GM08714 (cell line): ENCODE data around the gene L2HGDH.
A peak's percentile ranks its signal among the peaks of the same experiment; 100 is the strongest.

ENCODE experiments used
- H3K4me3 ChIP-seq: fragments of 200-500 bp; sonication (Bioruptor generic); 2 replicates; pipeline ENCODE4 v1.5.1; 2014; ENCODE audit warnings: mild to moderate bottlenecking, low read length, inconsistent platforms
- ZNF274 ChIP-seq: IDR thresholded peaks from 2 replicates; pipeline ENCODE4 v1.6.1; 2012; ENCODE audit warnings: mild to moderate bottlenecking, low read depth, low read length

The L2HGDH gene

DNA sequence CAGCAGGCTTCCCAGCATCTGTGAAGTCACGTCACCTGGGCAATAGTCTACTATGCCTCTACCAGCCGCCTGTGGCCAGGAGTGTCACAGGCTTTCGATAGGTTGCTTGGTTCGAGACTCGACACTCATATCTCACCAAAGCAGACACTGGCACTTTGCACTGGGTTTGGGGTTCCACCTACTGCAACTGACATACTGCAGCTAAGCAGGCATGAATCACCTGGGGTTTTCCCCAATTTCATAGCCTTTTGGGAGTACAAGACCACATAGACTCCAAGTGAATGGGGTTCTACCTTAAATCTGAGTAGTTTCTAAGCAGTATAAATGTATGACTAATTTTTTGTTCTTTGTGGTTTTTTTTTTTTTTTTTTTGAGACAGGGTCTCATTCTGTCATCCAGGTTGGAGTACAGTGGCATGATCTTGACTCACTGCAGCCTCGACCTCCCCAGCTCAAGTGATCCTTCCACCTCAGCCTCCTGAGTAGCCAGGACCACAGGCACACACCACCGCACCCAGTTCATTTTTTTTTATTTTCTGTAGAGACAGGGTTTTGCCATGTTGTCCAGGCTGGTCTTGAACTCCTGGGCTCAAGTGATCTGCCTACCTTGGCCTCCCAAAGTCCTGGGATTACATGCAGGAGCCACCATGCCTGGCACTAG lies 32.2 kb upstream of the L2HGDH start:
- no peak overlapping the region for H3K4me3 ChIP-seq
- TF ChIP-seq ZNF274, result no peak

DNA sequence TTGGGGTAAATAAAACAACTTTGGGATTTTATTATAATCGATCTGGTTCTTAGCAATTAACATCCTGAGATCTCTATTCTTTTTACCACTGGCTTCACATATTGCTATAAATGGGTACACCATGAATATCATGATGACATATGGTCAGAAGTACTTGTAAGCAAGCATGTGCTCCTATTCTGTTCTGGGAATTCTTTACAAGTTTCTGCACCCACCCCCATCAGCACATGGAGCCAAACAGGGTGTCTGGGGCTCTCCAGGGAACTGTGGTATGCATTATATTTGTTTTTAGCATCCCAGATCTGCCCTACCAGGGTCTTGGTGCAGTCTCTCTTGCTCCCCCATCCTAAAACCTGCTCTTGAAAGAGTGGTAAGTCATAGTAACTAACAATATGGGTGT lies 31.4 kb upstream of the L2HGDH start:
- H3K4me3 ChIP-seq, result no peak overlapping the region
- TF ChIP-seq ZNF274, result no peak

DNA sequence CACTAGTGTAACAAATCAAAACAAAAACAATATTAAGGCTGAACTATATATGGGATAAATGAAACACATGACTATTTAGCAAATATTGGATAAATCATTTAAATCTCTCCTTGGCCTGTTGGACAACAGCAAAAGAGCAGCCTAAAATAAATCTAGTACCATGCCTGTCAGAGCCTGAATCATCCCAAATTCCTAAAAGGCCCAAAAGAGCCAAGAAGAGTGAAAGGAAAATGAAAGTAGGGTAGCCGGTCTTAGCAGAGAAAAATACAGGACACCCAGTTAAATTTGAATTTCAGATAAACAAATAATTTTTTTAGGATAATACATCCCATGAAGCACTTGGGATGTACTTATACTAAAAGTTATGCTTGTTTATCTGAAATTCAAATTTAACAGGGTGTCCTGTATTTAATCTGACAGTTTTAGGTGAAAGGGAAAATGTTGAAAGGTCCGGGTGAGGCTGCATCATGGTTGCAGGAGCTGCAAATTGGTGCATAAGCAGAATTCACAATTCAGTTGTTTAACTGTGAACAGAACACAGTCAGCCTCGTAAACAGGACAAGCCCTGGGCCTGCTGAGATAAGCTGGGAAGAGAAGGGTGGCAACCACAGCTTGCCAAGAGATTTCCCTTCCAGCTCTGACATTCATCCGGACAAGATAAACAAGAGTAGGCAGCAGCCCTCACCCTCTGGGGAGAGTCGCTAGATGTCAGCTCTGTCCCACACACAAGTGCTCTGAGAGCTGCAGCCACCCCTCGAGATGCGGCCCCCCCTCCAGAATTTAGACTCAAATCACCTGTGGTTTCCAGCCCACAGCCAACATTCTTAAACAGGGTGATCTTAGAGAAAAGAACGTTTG lies 30.4 kb upstream of the L2HGDH start:
- no peak for TF ChIP-seq ZNF274
- no peak overlapping the region for H3K4me3 ChIP-seq

DNA sequence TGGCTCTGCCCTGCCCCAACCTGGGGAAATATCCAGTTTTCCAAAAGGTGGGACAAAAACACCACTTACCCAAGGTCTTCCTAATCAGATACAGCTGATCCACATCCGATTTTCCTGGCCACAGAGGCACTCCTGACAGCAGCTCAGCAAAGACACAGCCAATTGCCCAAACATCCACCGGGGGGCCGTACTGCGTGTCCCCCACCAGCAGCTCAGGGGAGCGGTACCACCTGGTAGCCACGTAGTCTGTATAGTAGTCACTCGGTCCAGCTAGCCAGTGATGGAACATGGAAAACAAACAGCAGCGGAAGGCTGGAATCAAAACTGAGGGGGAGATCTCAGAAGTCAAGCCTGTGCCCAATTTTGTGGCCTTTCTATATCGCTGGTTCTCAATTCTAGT lies 28.9 kb upstream of the L2HGDH start:
- no peak overlapping the region for H3K4me3 ChIP-seq
- no peak for TF ChIP-seq ZNF274

DNA sequence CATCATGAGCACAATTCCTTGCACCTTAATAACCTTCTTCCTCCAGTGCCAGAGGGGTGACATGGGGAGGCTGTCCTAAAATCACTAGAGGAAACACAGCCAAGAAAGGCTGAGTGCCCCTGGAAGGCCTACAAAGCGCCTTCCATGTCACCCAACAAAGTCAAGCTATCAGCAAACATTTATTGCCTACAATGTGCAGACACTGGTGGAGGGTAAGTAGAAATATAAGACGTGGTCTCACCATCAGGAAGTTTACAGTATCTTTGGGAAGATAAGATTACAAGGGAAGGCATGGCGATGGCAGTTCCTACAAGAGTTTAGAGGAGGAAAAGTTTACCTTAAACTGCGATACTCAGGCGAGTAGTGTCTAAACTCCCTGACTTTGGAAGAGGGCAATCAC lies 28.0 kb upstream of the L2HGDH start:
- H3K4me3 ChIP-seq, result no peak overlapping the region
- no peak for TF ChIP-seq ZNF274

DNA sequence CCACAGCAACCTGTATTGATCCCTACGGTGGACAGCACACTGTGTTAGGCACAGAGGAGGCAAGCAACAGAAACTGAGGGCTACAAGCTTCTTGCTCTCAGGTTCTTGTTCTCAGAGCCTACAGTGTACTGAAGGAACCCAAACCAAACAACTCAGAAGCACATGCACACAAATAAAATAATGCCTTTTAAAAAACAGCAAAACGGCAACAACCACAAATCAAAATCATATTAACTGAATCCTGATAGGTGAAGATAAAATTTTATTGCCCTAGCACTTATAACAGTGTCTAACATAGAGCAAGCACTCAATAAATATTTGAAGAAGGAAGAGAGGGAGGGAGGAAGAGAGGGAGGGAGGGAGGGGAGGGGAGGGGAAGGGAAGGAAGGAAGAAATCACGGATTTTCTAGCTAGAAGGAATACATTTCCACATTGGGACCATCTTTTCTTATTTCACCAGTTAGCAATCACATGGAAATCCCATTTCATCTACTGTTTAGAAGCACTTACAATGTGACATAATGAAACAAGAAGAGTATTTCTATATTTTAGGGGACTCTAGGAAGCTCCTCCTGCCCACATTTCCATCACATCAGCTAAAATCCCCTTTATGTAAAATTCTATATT lies 27.3 kb upstream of the L2HGDH start:
- TF ChIP-seq ZNF274, result no peak
- H3K4me3 ChIP-seq, result no peak overlapping the region

DNA sequence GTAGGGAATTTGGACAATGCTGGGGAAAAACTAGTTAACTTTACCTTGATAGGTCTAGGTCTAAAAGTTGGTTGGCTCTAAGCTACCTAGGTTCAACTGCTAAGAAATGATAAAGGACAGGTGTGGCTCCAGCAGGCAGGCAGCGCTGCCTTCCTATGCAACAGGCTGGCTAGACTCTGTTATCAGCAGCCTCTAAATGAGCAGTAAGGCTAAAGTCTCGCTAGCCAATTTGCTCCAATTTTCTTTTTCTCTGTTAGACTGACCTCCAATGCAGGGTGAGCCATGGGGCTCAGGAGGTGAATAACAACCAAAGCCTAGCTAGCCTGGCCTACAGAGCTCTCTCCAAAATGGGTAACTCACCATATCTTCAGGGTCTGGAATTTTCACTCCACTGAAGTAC lies 26.6 kb upstream of the L2HGDH start:
- no peak for TF ChIP-seq ZNF274
- H3K4me3 ChIP-seq, result no peak overlapping the region

DNA sequence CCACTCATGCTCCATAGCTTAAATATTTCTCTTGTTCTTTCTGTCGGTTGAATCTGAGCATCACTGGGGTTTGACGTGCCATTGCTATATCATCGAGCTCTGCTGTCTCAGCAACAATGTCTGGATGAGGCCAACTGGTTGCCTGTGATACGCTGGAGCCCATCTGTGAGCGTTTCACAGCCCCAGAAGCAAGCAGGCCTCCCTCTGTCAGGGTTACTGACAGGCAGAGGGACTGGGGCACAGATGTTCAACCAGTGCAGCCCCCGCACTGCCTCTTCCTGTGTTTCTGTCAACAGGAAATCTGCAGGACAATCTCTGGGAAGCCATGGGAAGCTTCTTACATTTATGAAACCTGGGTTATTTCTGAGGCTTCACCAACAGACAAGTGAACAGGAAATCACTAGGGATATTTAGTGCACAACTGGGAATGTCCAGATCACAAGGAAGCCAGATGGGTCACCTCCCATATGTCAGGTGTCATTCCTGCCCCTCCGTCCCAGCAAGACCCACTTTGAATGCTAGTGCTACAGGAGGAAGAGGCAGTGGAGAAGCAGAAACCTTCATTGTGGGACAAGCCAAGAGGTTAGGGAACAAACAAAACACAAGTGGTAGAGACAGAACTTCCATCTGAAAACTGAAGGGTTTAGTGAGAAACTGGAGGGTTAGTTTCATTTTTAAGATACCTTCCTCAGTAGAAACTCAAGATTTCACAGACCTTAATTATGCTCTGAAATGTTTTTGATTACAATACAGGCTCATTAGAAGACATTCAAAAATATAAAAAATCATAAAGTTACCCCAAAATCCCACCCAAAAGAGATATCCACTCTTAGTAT lies 24.2 kb upstream of the L2HGDH start:
- no peak for TF ChIP-seq ZNF274
- H3K4me3 ChIP-seq, result peak overlapping the region; percentile 60; the same call in 1 of the 2 replicates

DNA sequence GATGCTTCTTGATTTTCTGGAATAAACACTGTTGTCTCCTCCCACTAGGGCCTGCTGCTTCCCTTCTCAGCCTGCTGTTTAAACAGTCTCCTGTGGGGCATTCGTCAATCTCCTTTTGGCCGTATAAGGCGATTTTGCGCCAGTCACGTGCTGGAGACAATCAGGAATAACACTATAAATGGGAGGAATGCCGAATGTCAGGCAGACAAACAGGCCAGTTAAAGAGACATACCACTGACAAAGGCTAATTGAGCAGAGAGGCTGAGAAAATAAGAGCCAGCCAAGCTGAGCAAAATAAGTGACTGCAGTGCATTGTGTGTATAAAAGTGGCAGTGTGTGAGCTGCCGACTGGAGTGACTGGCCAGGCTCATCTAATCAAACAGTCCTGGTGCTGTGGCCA lies 23.4 kb upstream of the L2HGDH start:
- no peak for TF ChIP-seq ZNF274
- no peak overlapping the region for H3K4me3 ChIP-seq

DNA sequence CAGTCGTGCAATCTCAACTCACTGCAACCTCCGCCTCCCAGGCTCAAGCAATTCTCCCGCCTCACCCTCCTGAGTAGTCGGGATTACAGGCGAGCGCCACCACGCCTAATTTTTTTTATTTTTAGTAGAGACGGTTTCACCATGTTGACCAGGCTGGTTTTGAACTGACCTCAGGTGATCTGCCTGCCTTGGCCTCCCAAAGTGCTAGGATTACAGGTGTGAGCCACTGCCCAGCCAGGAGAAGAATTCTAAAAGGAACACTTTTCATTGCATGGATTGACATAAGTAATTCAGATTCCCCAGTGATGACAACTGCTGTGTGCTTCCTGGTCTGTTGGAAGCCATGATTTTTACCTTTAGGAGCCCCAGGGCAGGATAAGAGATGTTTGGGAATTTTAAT lies 22.2 kb upstream of the L2HGDH start:
- no peak overlapping the region for H3K4me3 ChIP-seq
- TF ChIP-seq ZNF274, result no peak

DNA sequence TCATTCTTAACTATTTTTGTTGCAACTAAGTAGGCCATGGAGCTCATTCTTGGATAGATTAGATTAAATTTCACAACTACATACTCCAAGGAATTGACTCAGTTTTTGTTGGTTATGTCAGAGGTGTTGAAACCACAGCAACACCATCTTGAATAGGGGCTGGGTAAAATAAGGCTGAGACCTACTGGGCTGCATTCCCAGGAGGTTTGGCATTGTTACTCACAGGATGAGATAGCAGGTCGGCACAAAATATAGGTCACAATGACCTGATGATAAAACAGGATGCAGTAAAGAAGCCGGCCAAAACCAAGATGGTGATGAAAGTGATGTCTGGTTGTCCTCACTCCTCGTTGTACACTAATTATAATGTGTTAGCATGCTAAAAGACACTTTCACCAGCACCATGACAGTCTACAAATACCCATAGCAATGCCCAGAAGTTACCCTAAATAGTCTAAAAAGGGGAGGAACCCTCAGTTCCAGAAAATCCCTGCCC lies 21.0 kb upstream of the L2HGDH start:
- TF ChIP-seq ZNF274, result no peak
- no peak overlapping the region for H3K4me3 ChIP-seq

DNA sequence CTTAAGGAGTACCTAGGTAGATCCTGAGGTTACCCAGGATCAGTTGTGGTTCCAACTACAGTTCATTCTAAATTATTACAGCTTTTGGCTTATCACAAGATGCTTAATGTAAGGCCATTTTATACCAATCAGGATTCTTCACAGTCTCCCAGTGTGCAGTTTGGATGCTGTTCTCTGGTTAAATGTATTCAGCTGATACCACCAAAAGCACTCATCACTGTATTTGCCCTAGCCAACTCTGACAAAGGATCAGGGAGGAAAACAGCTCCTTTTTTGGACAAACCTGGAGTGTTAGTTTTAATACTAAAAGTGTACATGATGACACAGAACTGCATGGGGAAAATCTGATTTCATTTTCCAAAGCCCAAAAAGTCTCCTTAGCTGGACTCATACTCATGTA lies 19.6 kb upstream of the L2HGDH start:
- no peak for TF ChIP-seq ZNF274
- no peak overlapping the region for H3K4me3 ChIP-seq

DNA sequence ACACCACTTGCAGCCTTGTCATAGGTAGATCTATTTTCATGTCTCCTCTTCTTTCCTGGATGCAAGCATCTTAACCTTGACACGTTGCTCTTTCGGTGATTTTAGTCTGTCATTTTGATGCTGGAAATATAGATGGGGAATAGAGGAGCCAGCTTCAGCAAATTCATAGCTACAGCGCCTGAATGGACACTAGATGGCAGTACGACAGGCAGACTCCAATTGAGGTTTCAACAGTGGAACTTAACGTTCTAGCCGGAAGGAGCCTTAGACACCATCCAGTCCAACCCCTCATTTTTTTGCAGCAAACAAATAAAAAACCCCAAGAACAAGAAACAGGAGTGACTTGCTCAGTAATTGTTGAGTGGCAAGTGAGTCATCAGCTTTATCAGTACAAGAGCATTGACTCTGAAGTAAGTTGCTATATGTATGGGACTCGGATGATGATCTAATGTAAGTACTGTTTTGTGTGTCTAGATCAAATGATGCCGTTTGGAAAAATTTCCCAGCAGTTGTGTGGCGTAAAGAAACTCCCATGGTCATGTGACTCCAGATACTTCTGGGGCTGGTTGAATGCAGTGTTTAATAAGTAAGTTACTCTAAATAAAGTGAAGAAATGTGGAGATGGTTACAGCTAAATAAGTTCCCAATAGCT lies 9.1 kb upstream of the L2HGDH start:
- H3K4me3 ChIP-seq, result peak overlapping the region; percentile 39; the same call in 1 of the 2 replicates

More for the DNA sequence above, 9.1 kb upstream of the L2HGDH start:
- TF ChIP-seq ZNF274, result no peak
